ENCODE data around the gene TTPAL.

GRCh38 chr20:44497761-44498160 lies 22.1 kb downstream of the TTPAL start:
- no peak for TF ChIP-seq CTCF (IDR thresholded peaks at IDR 0.05)
- TF ChIP-seq POLR2A (IDR thresholded peaks at IDR 0.05): no peak
